ENCODE data around the gene ATXN10.
"Not testable (repeated sequence)": the region's sequence is repeated elsewhere in the genome, so short reads cannot be mapped to it uniquely, and the experiment has no call there.

Gene ATXN10

GRCh38 chr22:45642986-45643385, 28.6 kb upstream of the ATXN10 start:
- no peak for DNase-seq (ENCODE audit: low read depth in 2 of 2)

DNA sequence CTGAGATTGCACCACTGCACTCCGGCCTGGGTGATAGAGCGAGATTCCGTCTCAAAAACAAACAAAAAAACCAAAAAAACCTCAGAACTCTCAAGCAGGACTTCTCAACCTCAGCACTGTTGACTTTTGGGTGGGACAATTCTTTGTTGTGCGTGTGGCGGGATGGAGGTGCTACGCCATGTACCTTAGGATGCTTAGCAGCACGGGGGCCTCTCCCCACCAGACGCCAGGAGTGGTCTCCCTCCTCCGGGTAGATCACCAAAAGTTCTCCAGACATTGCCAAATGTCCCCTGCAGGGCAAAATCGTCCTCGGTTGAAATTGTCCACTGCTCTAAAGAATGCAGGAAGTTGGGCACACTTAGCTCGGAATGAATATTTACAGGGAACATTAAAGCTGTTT, 26.9 kb upstream of the ATXN10 start:
- no peak for DNase-seq (ENCODE audit: low read depth in 2 of 2)

DNA sequence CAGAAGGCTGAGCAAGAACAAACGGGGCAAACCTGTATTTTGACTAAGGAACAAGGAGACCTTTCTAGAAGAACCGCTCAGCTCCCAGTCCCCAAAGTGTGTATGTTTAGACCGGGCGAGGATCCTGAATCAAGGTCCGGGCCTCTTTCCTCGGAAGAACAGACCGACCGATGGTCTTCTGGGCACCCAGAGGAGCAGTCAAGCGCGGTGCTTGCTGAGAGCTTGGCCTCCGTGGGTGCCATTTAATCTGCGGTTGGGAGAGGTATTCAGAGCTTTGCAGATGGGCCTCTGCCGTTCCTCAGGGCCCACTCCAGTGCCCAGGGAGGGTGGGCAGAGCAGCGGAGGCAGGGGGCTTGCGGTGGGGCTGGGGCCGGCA, 26.5 kb upstream of the ATXN10 start:
- DNase-seq (ENCODE audit: low read depth in 2 of 2), result no peak

- DNase-seq (ENCODE audit: low read depth in 2 of 2), result peak; percentile 59 to 69
Measured at GRCh38 chr22:45645526-45646414, 25.9 kb upstream of the ATXN10 start.

GRCh38 chr22:45647532-45648225, 24.0 kb upstream of the ATXN10 start:
- DNase-seq (ENCODE audit: low read depth in 2 of 2), result no peak

DNA sequence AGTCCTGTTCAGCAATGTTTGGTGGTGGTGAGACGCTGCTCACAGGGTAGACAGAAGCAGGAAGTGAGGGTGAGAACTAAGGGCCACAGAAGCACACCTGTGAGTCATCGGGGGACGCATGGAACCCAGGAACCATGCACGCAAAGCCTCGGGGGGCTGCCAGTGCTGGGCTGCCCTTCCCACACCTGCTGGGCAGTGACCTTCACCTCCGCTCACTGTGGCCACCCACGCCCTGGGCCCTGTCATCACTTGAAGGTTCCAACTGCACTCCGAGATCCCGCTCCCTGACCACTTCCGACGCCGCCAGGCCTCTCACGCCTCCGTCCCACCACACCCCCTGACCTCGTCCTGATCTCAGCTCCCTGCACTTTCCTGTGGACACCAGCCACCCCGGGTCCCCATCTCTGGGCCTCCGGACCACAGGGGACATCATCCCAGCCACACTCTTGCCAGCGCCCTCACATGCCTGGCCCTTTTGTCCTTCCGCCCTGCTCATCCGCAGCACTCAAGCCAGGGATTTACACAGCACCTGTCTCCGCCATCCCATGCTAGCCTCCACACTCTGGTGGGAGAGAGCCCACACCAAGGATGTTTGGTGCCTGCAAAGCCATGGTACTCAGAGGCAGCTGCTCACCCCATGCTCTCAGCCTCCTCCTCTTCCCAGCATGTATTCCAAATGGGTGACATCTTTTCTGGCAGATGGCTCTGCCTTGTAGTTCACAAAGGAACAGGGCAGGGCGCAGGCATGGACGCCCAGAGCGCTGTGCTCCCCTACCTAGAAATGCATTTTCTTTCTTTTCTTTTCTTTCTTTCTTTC, 23.1 kb upstream of the ATXN10 start:
- DNase-seq (ENCODE audit: low read depth in 2 of 2), result no peak

DNA sequence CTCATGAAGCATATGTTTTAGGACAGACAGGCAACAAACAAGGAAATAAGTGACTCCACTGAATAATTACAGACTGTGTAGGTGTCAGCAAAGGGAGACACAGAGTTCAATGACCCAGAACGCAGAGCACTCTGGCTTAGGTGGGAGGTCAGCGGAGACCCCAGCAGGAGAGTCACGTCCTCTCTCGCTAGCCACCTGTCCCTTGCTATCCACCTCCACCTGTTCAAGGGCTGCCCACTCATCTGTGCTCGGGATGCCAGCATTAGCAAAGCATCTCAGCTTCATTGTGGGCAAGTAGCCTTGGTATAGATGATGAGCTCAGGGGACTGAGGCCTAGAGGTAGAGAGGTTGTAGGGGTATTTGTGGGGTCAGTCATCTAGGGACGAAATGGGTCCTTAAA, 21.8 kb upstream of the ATXN10 start:
- DNase-seq (ENCODE audit: low read depth in 2 of 2), result no peak

DNA sequence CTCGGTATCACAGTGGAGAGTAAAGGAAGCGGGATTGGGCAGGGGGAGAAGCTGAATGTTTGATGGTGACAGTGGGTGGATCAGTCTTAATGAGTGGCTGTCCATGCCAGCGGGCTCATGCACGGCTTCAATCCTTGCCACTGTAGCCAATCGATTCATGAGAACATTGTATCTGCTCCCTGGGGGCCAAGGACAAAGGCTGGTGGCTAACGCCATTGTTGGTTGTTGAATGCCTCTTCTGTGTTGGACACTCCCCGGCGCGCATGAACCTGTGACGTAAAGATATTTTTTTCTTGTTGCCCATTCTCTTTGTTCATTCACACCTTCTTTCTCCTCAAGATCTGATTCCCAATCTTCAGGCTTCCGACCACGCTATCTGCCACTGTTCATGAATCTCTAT, 20.9 kb upstream of the ATXN10 start:
- no peak for DNase-seq (ENCODE audit: low read depth in 2 of 2)

DNA sequence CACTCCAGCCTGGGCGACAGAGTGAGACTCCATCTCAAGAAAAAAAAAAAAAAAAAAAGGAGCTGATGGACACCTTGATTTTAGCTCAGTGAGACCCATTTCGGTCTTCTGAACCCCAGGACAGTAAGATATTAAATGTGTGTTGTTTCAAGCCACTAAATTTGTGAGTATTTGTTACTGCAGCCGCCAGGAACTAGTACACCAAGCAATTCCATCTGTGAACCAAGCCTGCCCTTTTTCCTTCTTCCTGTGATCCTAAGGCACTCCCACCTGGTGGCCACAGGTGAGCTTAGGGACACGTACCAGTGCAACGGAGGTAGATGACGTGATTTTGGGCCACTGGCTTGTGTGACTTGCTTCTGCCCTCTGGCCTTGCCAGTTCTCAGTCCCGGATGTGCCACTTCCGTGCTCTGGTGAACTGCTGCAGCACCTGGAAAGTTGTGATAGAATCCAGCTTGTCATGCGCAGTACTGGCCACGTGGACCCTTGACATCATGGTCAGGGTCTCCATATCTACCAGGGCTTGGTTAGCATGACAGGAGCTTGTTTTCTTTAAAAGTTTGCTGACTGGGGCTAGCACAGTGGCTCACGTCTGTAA, 19.6 kb upstream of the ATXN10 start:
- DNase-seq (ENCODE audit: low read depth in 2 of 2), result no peak

DNA sequence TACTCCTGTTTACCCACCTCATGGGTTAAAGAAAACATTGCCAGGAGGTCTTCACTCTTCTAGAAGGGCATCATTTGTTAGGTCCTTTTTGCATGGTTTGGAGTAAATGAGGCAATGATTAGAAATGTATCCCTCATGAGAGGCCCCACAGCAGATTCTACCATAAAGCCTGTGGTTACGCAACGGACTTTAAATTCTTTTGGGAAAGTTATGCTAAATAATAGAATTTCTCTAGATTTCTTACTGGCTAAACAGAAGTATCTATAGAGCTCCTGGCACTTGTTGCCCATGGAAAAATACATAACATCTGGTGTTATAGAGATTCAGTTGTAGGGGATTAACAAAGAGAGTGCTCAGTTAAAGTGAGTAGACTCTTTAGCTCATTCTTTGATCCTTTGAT, 15.1 kb upstream of the ATXN10 start:
- DNase-seq (ENCODE audit: low read depth in 2 of 2), result no peak

GRCh38 chr22:45657701-45658100, 13.9 kb upstream of the ATXN10 start:
- no peak for DNase-seq (ENCODE audit: low read depth in 2 of 2)

- DNase-seq (ENCODE audit: low read depth in 2 of 2), result no peak
Measured at GRCh38 chr22:45664136-45664646, 7.4 kb upstream of the ATXN10 start.

DNA sequence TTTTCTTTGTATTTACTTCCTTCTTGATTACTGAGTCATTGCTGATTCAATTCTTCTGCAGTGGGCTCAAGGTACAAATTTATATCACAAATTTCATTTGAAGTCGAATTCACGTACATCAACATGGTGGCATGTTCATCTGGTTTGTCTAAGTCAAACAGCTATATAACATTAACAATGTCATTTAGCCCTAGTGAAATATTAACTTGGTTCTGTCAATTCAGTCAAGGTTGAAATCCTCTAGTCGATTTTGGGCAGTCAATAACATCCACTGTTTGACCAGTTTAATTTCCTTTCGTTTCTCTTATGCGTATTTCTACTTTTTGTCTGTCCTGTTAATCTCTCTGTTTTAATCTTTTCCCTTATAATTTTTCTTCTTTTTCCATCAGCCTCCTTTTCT, 4.1 kb upstream of the ATXN10 start:
- DNase-seq (ENCODE audit: low read depth in 2 of 2), result no peak

GRCh38 chr22:45670363-45670762, 1.3 kb upstream of the ATXN10 start:
- DNase-seq (ENCODE audit: low read depth in 2 of 2), result not testable (repeated sequence)

DNA sequence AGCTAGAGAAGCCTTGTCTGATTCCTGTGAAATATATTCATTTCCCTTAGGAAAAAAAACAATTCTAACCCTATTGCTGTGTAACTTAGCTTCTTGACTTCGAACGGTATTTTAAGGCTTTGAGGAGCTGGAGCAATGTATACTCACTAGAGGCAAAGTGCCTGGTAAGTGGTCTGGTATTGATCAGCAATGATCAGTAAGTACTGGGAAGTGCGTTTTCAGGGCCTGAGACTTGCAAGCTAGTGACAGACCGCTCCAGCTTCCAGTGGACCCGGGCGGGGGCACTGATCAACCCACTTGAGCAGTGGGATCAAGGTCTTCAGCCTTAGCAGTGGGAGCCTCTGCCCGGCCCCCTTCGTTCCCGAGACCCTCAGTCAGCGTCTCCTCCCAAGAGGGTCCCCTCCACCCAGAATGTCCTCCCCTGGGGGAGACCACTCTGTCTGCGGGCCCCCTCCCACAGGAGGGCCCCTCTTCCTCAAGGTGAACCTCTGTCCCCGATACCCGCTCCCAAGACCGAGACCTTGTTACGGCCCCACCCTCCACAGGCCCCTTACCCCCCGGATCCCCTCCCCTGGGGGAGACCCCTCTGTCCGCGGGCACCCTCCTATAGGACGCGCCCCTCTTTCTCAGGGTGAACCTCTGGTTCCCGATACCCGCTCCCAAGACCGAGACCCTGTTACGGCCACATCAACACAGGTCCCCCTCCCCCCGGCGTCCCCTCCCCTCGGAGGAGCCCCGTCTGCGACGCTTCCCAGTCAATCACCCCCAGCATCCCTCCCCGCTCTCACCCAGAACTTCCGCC, 452 bp upstream of the ATXN10 start:
- no peak for DNase-seq (ENCODE audit: low read depth in 2 of 2)

DNA sequence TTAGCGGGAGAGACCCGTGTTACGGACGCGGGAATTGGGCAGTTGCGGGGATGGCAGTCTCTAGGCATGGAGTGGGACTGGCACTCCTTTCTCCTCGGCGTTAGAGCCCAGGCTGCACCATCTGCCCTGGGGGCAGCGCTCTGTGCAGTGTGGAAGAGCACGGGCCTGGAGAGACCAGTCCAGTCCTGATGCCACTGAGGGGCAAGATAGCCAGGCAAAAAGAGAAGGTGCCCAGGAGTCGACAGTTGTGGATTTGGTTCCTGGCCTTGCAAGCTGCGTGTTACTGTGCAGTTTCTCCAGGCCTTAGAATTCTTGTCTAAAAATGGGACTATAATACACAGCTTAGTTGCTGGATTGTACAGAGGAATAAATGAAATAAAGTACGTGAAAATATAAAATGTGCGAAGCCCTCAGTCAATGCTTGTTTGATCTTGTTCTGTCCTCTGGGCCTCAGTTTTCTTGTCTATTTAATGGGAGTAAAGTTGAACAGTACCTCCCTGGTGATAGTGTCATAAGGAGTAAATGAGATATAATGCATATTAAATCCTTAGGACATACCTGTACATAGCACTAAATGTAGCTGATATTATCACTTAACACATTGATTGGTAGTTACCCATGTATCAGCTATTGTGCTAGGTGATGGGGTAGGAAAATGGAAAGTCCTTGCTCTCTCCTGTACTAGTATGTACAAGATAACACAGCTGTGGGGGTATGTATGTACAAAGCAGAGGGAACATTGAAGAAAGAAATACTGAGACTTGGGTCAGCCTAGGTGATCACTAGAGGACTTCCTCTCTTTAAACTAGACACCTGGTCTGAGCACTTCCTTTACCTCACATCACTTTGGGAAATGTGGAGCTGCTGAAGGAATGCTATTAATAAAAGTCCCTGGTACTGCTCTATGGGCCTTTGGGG, 1.2 kb downstream of the ATXN10 start:
- no peak for DNase-seq (ENCODE audit: low read depth in 2 of 2)

- DNase-seq (ENCODE audit: low read depth in 2 of 2), result no peak
Measured at GRCh38 chr22:45673482-45674175, 2.0 kb downstream of the ATXN10 start.

GRCh38 chr22:45676024-45676423, 4.4 kb downstream of the ATXN10 start:
- DNase-seq (ENCODE audit: low read depth in 2 of 2), result no peak

DNA sequence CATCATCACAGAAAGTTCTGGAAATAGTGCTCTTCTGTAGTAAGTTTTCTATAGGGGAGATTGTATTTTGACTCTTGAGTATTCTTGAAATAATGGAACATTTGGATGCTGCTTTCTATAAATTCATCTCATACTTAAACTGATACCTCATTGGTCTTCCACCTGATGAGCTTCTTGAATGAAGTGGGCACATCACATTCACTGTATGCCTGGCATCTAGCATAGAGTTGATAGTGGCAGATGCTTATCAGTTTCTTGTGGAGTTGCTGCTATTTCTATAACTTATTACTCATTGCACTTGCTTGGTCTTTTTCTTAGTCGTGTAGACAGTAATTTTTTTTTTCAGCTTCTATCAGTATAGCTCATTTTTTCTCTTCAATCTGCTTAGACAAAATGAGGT, 5.4 kb downstream of the ATXN10 start:
- no peak for DNase-seq (ENCODE audit: low read depth in 2 of 2)

Measured in stimulated activated CD8-positive, alpha-beta memory T cell treated with anti-CD3 and anti-CD28 coated beads, Interleukin-15, amount 100 ng/mL, for 48 hours (primary cell).